ENCODE results near the gene IGFN1. TPM values are rescaled to one million over a fixed set of nuclear protein-coding genes. Genes with fewer than 3 reads are reported as not detected.

The IGFN1 gene
- total RNA-seq, 1 experiment from 2014 or later, result not detected

- Histone ChIP-seq H2BK20ac (ENCODE audit: low read depth, low read length, poor library complexity, severe bottlenecking) (no peak overlapping the region), H3K4me1 (ENCODE audit: insufficient read depth, low read length) (no peaks in the 10 kb centered on the region), H3K18ac (ENCODE audit: insufficient read length, low read depth, low read length) (no peak overlapping the region), H3K14ac (ENCODE audit: insufficient read depth, low read length) (no peak overlapping the region), H3K23me2 (ENCODE audit: insufficient read length, low read depth, low read length, poor library complexity, severe bottlenecking) (no peaks in the 10 kb centered on the region), H2BK120ac (ENCODE audit: low read depth, low read length, poor library complexity, severe bottlenecking) (no peak overlapping the region), H3K9me3 (ENCODE audit: control insufficient read depth, low read depth, low read length) (no peaks in the 10 kb centered on the region), H2AK5ac (ENCODE audit: insufficient read length, low read length) (no peak overlapping the region), H3K27ac (ENCODE audit: insufficient read length, low read depth, low read length) (no peak overlapping the region), H2BK5ac (ENCODE audit: insufficient read length, low read length) (no peak overlapping the region), H3K23ac (ENCODE audit: insufficient read length, low read depth, low read length) (no peak overlapping the region), H4K5ac (ENCODE audit: insufficient read length, low read depth, low read length) (no peak overlapping the region), H3K56ac (ENCODE audit: insufficient read length, low read depth, low read length) (no peak overlapping the region), H3K79me1 (ENCODE audit: insufficient read depth, low read depth, low read length, poor library complexity, severe bottlenecking) (no peaks in the 10 kb centered on the region), H4K8ac (replicated peaks; ENCODE audit: insufficient read length, low read depth, low read length) (no peak overlapping the region), H3K9ac (ENCODE audit: extremely low read depth, insufficient read length, low read length) (no peak overlapping the region), H3K79me2 (ENCODE audit: insufficient read depth, low read length) (no peaks in the 10 kb centered on the region), H2BK15ac (ENCODE audit: low read depth, low read length) (no peak overlapping the region), H4K20me1 (ENCODE audit: control insufficient read depth, insufficient read depth, insufficient read length) (no peaks in the 10 kb centered on the region), H3T11ph (ENCODE audit: low read length) (no peak overlapping the region), H3K4ac (ENCODE audit: low read depth, low read length) (no peak overlapping the region), H3K4me2 (ENCODE audit: insufficient read depth, insufficient read length, low read length) (no peak overlapping the region), H3K27me3 (ENCODE audit: insufficient read depth, low read length) (no peaks in the 10 kb centered on the region), H2AFZ (ENCODE audit: low read length) (no peak overlapping the region), H4K91ac (ENCODE audit: insufficient read length, low read depth, low read length) (no peak overlapping the region), H2BK12ac (ENCODE audit: insufficient read length, low read depth, low read length) (no peak overlapping the region)
- H3K9me3 Mint-ChIP-seq, result peaks cover 11 to 13% of the 10 kb centered on the region in 2 experiments
- no peak for DNase-seq
- peaks cover 19 to 23% of the 10 kb centered on the region in 2 experiments for H3K4me1 Mint-ChIP-seq
- WGBS (ENCODE audit: extremely low coverage, insufficient read length, low lambda C conversion rate), result no CpG with 5 or more reads among the region's 2 CpGs
- H3K4me3 Mint-ChIP-seq, result no peak overlapping the region
- H3K36me3 Mint-ChIP-seq (ENCODE audit: insufficient read depth in 1 of 3, low read depth in 3 of 3), result peaks cover 0 to 11% (median 6%) of the 10 kb centered on the region in 3 experiments; a peak in 6 of 7 replicates
- no peak overlapping the region; a peak in 1 of 7 replicates for H3K27ac Mint-ChIP-seq
- H3K27me3 Mint-ChIP-seq (ENCODE audit: low read depth), result peaks cover 39% of the 10 kb centered on the region
- no peak for TF ChIP-seq CTCF (conservative IDR thresholded peaks at IDR 0.05)
Measured at GRCh38 chr1:201176940-201177339, 13.7 kb upstream of the IGFN1 start.
